NCI-H128 (cell line): ENCODE results near the gene DAGLB.
"Not testable (repeated sequence)": the region's sequence is repeated elsewhere in the genome, so short reads cannot be mapped to it uniquely, and the experiment has no call there.

Experiments
- DNase-seq: peaks from one replicate; lab custom pipeline; 2025; ENCODE audit not compliant: unreplicated experiment; lab: John Stamatoyannopoulos, UW

DAGLB gene

GRCh38 chr7:6400243-6401105 is 47.3 kb downstream of the DAGLB start:
- DNase-seq: not testable (repeated sequence)

DNA sequence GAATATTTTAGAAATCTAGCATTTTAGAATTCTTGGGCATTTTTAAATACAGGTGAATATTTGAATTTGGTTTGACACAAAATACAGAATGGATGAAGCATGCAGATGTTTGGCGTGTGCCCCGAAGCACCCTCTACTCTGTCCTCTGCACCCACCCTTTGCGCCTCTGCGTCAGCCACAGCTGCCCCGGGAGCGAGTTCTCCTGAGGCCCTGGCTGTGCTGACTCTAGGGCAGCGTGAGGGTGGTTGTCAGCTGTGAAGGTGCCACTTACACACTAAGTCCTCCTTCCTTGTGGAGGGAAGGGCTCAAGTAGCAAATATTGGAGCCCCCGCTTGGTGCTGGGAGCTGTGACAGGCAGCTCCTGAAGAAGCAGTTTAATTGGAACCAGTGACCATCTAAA is 48.4 kb downstream of the DAGLB start:
- no peak for DNase-seq

GRCh38 chr7:6398943-6399342 is 48.8 kb downstream of the DAGLB start:
- DNase-seq: no peak

- not testable (repeated sequence) for DNase-seq
Observed at GRCh38 chr7:6397759-6398495, 49.8 kb downstream of the DAGLB start.

- DNase-seq: no peak
Observed at GRCh38 chr7:6395898-6396595, 51.7 kb downstream of the DAGLB start.

GRCh38 chr7:6394114-6394513 is 53.6 kb downstream of the DAGLB start:
- no peak for DNase-seq

DNA sequence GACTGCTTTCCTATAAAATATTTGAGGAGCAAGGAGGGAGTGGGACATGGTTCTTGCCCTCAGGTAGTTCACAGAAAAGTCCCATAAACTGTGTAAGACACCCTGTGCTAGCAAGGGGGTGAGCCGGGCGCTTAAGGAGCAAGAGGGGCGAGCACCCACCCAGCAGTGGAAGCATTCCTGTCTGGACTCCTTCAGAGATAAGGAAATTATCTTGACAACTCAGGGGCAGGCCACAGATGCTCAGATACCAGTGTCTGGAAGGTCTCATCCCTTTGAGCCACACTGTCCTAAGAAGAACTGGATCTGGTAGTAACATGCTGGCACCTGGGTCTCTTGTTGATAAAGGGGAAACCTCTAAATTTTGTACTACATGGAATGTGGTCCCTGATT is 54.1 kb downstream of the DAGLB start:
- DNase-seq: no peak

DNA sequence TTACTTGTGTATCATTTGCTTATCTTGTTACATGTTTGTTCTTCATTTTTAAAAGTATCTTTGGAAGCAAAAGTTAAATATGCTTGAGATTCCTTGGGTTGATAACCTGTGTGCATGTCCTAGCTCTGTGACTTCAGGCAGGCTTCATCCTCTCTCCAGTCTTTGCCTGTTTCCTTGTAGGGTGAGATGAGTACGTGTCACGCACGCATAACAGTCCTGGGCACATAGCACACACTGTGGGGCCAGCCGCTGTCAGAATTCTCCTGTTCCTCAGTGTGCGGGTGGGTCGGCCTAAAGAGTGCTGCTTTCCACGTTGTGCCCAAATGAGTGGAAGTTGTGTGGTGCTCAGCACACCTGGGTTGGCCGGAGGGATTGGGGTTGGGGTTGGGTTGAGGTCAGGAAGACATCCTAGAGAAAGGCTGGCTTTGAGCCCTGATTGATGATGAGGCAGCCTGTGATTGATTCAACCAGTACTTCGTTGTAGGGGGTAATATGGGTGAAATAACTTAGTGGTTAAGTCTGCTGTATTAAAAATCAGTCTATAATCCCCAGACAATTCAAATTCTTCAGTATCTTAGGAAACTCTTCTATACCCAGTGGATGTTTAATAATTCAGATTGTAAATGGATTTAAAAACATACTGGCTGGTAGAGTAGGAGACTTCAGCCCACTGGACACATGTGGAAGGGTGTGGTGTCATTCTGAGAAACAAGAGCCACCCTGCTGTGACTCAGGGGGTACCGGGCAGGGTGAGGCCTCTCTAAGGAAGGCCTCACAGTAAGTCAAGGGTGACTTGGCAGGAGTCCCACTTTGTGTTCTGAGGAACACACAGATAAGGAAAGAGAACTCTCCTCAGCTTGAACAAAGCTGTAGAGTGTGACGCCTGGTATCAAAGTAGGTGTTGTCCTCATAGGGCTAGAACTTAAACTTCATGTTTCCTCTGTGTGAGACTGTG is 54.8 kb downstream of the DAGLB start:
- DNase-seq: no peak

- no peak for DNase-seq
Observed at GRCh38 chr7:6389728-6390127, 58.0 kb downstream of the DAGLB start.

DNA sequence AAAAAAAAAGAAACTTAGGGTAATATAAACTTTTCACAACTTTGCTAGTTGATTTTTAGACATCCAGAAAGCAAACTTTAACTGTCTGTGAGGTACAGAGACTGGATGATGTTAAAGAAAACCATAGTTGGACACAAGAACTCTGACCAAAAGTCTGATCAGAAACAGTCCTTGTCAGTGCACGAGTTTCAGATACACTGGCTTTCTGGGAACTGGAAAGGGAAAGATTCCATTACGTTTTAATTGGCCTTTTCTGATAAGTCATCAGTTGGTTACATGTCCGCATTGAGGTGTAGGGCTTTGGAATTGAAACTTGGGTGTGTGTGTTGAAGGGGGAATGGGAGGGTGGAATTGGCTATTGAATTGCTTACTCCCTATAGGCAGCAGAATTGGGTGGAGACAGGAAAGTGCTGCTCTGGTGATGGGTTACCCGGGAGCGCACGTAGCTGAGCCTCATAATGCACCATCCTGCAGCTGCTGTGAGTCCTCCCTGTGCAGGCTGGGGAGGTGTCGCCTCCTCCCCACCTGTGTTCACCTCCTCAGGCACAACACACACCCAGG is 59.9 kb downstream of the DAGLB start:
- DNase-seq: no peak

DNA sequence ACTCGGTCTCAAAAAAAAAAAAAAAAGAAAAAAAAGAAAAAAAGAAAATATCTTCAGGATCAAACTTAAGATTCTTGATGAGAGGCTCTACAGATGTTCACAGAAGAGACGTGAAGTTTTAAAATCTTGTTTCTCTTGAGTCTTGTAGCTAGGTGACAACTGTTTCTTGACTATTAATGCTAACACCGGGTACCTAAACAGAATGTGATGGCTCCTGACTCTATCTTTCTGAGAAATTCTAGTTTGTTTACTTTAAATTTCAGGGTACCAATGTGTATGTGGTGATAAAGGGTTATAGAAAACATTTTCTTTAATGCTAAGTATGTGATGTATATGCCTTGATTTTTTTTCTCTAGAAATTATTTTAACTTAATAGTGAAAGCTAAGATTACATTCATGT is 61.0 kb downstream of the DAGLB start:
- DNase-seq: no peak

GRCh38 chr7:6385909-6386560 is 61.7 kb downstream of the DAGLB start:
- no peak for DNase-seq

GRCh38 chr7:6385110-6385781 is 62.5 kb downstream of the DAGLB start:
- no peak for DNase-seq

DNA sequence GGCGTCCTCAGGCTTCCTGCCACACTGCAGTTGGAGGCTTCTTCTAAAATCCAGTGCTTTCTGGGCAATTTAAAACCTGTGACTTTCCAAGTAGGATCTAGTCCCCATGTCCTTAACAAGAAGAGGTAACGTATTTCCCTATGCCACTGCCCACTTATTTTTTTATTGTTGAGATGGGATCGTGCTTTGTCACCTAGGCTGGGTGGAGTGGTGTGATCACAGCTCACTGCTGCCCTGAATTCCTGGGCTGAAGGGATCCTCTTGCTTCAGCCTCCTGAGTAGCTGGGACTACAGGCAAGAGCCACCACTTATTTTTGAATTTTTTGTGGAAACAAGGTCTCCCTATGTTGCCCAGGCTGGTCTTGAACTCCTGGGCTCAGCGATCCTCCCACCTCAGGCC is 63.4 kb downstream of the DAGLB start:
- no peak for DNase-seq

DNA sequence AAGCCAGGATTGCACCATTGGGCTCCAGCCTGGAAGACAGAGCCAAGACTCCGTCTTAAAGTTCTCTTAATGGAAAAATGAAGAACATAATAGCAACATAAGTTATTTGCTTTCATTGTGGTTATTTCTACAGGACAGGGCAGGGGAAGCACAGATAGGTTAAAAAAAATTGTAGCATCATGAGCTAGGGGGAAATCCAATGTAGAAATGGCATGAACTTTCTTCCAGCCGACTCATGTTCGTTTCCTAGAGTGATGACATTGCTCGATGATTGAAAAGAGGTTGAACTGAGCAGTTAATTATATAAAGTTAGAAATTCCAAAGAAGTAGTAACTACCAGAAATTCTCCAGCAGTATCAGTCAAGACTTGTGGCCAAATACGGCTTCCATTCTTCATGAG is 64.9 kb downstream of the DAGLB start:
- no peak for DNase-seq

GRCh38 chr7:6381846-6382245 is 65.9 kb downstream of the DAGLB start:
- DNase-seq: not testable (repeated sequence)

GRCh38 chr7:6380310-6381095 is 67.3 kb downstream of the DAGLB start:
- no peak for DNase-seq

- DNase-seq: no peak
Observed at GRCh38 chr7:6379886-6380285, 67.9 kb downstream of the DAGLB start.
